Measurements from ENCODE around the gene ETS1.

The ETS1 gene

GRCh38 chr11:128462189-128462588, 125.2 kb downstream of the ETS1 start:
- no peaks in the 10 kb centered on the region for H3K9me3 ChIP-seq (replicated peaks; ENCODE audit: insufficient read depth, low read length)
- no peaks in the 10 kb centered on the region for H3K27me3 ChIP-seq (replicated peaks; ENCODE audit: insufficient read depth, low read length)
- no peaks in the 10 kb centered on the region for H3K36me3 ChIP-seq (replicated peaks; ENCODE audit: insufficient read depth, low read length)
- H3K9ac ChIP-seq (ENCODE audit: low read length) = no peak overlapping the region
- DNase-seq = no peak
- no peaks in the 10 kb centered on the region for H3F3A ChIP-seq (ENCODE audit: insufficient read depth, low read length)
- TF ChIP-seq EZH2phosphoT487 (IDR thresholded peaks at IDR 0.05; ENCODE audit: low read length) (no peak), EZH2 (optimal IDR thresholded peaks at IDR 0.05; ENCODE audit: low read depth, low read length) (no peak), CTCF (IDR thresholded peaks at IDR 0.05; ENCODE audit: low read length) (no peak)
- no peak overlapping the region for H3K4me2 ChIP-seq (ENCODE audit: low read depth, low read length)
- H3K9me2 ChIP-seq (replicated peaks; ENCODE audit: insufficient read depth, low read length) = no peaks in the 10 kb centered on the region
- H3K4me1 ChIP-seq (ENCODE audit: low read length) = 0 out of 2 replicates have a peak, but pooled peaks cover under 1% of the 10 kb centered on the region
- H3K27ac ChIP-seq (ENCODE audit: low read length) = no peak overlapping the region
- no peak overlapping the region for H3K4me3 ChIP-seq (ENCODE audit: low read length)
- no peaks in the 10 kb centered on the region for H4K20me1 ChIP-seq (ENCODE audit: insufficient read depth, low read length)
- peaks cover 13% of the 10 kb centered on the region for H3K79me2 ChIP-seq (ENCODE audit: low read length)
- H2AFZ ChIP-seq (ENCODE audit: low read length) = no peak overlapping the region

- Histone ChIP-seq H3K4me1 (ENCODE audit: low read length) (peaks cover 18% of the 10 kb centered on the region), H3K79me2 (ENCODE audit: low read length) (no peaks in the 10 kb centered on the region), H4K20me1 (ENCODE audit: insufficient read depth, low read length) (no peaks in the 10 kb centered on the region), H3K4me2 (ENCODE audit: low read depth, low read length) (no peak overlapping the region), H3K9ac (ENCODE audit: low read length) (no peak overlapping the region), H3K36me3 (replicated peaks; ENCODE audit: insufficient read depth, low read length) (no peaks in the 10 kb centered on the region), H2AFZ (ENCODE audit: low read length) (no peak overlapping the region), H3K4me3 (ENCODE audit: low read length) (no peak overlapping the region), H3K27me3 (replicated peaks; ENCODE audit: insufficient read depth, low read length) (no peaks in the 10 kb centered on the region), H3F3A (ENCODE audit: insufficient read depth, low read length) (no peaks in the 10 kb centered on the region), H3K9me3 (replicated peaks; ENCODE audit: insufficient read depth, low read length) (no peaks in the 10 kb centered on the region), H3K9me2 (replicated peaks; ENCODE audit: insufficient read depth, low read length) (no peaks in the 10 kb centered on the region), H3K27ac (ENCODE audit: low read length) (no peak overlapping the region)
- DNase-seq = no peak
- TF ChIP-seq EZH2phosphoT487 (IDR thresholded peaks at IDR 0.05; ENCODE audit: low read length) (no peak), EZH2 (optimal IDR thresholded peaks at IDR 0.05; ENCODE audit: low read depth, low read length) (no peak), CTCF (IDR thresholded peaks at IDR 0.05; ENCODE audit: low read length) (no peak)
Measured at GRCh38 chr11:128458321-128458720, 129.0 kb downstream of the ETS1 start.

- Histone ChIP-seq H3K4me2 (ENCODE audit: low read depth, low read length) (no peak overlapping the region), H3K4me3 (ENCODE audit: low read length) (no peak overlapping the region), H3K36me3 (replicated peaks; ENCODE audit: insufficient read depth, low read length) (no peaks in the 10 kb centered on the region), H3F3A (ENCODE audit: insufficient read depth, low read length) (no peaks in the 10 kb centered on the region), H3K4me1 (ENCODE audit: low read length) (peaks cover 22% of the 10 kb centered on the region), H4K20me1 (ENCODE audit: insufficient read depth, low read length) (no peaks in the 10 kb centered on the region), H3K27ac (ENCODE audit: low read length) (no peak overlapping the region), H3K9me3 (replicated peaks; ENCODE audit: insufficient read depth, low read length) (no peaks in the 10 kb centered on the region), H3K9ac (ENCODE audit: low read length) (no peak overlapping the region), H3K79me2 (ENCODE audit: low read length) (no peaks in the 10 kb centered on the region), H3K9me2 (replicated peaks; ENCODE audit: insufficient read depth, low read length) (no peaks in the 10 kb centered on the region), H2AFZ (ENCODE audit: low read length) (no peak overlapping the region), H3K27me3 (replicated peaks; ENCODE audit: insufficient read depth, low read length) (no peaks in the 10 kb centered on the region)
- DNase-seq = no peak
- no peak for TF ChIP-seq CTCF (IDR thresholded peaks at IDR 0.05; ENCODE audit: low read length)
- TF ChIP-seq EZH2 (optimal IDR thresholded peaks at IDR 0.05; ENCODE audit: low read depth, low read length) = no peak
- no peak for TF ChIP-seq EZH2phosphoT487 (IDR thresholded peaks at IDR 0.05; ENCODE audit: low read length)
Measured at GRCh38 chr11:128457874-128458273, 129.5 kb downstream of the ETS1 start.

Measured in MM.1S (cell line).